KG1 (cell line): ENCODE data around the gene CDKAL1.
"Not testable (repeated sequence)": the region's sequence is repeated elsewhere in the genome, so short reads cannot be mapped to it uniquely, and the experiment has no call there.

Experiments
- DNase-seq: peaks from one replicate; lab custom pipeline; 2025; lab: John Stamatoyannopoulos, UW

CDKAL1 gene

DNA sequence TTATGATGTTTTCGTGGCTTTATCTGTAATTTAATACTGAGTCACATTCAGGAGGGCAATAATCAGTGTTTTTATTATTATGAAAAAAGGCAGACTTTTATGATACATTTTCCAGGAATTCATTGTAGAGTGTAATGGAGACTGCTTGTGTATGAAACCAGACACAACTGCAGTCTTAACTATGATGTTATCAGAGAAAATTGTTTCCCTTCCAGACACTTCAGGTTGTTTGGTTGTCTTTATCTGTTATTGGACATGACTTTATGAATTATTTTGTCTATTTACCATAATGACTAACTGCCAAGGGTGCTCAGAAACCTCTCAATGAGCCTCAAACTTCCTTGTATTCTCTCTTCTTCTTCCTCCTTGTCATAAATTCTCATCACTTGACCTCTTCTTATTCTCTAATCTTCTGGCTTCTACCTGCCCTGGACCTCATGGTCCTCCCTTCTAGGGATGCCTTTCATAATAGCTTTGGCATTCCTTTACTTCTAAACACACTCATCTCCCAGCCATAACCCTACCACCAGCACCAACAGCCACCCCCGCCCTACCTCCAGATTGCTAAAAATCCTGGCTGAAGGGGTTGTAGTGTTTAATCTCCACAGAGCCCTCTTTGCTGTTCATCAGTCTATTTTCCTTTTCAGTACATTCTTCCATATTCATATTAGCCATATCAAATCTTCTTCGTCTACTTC, 492.5 kb downstream of the CDKAL1 start:
- no peak for DNase-seq

DNA sequence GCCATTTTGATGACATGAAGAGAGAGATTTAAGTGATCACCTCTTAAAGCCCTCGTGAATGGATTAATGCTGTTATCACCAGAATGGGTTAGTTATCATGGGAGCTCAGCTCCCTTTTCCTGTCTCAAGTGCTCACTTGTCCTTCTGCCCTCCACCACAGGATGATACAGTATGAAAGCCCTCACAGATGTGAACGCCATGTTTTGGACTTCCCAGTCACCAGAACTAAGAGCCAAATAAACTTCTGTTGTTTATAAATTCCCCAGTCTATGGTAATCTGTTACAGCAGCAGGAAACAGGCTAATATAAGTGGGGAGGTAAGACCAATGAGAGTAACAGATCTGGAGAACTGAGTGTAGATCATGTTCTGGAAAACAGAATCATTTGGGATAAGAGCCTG, 493.2 kb downstream of the CDKAL1 start:
- no peak for DNase-seq

- DNase-seq: no peak
Measured at GRCh38 chr6:21031182-21031581, 496.9 kb downstream of the CDKAL1 start.

- no peak for DNase-seq
Measured at GRCh38 chr6:21033084-21033483, 498.8 kb downstream of the CDKAL1 start.

GRCh38 chr6:21033575-21034026, 499.3 kb downstream of the CDKAL1 start:
- no peak for DNase-seq

GRCh38 chr6:21034345-21034744, 500.1 kb downstream of the CDKAL1 start:
- DNase-seq: no peak

GRCh38 chr6:21037453-21037852, 503.2 kb downstream of the CDKAL1 start:
- DNase-seq: no peak

GRCh38 chr6:21039926-21040325, 505.7 kb downstream of the CDKAL1 start:
- no peak for DNase-seq

GRCh38 chr6:21045135-21045700, 511.0 kb downstream of the CDKAL1 start:
- no peak for DNase-seq

- no peak for DNase-seq
Measured at GRCh38 chr6:21046276-21046675, 512.0 kb downstream of the CDKAL1 start.

DNA sequence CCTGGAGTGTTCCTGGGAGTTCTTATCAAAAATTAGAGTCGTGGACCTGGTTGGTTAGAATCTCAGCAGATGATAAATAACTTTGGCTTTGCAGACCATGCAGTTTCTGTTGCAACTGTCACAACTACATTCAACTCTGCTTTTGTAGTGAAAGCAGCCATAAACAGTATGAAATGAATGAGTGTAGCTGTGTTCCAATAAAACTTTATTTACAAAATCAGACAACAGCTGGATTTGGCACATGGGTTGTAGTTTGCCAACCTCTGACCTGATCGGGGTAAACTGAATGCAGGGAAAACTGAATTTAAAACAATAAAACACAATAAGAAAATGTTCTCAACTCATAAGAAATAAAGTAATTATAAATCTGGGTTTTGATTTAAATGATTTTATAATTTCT, 513.8 kb downstream of the CDKAL1 start:
- DNase-seq: no peak

DNA sequence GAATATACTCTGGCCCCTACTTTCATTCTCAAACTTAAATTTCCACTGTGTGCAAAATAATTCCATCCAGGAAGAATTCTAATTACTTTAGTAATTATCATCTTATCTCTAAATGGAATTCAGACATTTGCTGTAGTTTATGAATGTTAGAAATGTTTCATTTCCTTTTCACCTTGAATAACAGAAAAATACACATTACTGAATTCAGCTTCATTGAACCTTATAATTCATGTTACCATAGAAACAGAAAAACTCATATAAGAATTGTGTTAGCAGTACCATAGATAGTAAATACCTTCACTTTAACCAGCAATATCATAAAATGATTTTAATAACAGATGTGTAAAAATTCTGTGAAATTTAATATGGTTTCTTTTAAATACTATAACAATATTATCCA, 514.9 kb downstream of the CDKAL1 start:
- DNase-seq: no peak

DNA sequence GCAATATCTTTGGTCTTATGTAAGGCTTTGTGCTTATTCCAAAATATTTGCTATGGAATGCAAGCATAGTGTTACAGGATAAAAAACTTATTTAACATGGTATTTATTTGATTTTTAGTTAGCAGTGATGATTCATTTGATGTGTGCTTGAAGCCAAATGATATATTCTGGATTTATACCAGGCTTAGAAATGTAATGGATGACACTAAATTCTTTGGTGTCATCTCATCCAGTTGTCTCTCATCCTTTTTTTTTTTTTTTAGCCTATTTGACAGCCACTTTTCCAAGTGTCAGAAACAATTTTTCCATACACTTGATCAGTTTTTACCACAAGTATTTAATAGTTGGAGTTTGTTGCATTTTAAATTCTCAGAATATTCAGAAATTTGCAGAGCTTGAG, 515.3 kb downstream of the CDKAL1 start:
- no peak for DNase-seq

DNA sequence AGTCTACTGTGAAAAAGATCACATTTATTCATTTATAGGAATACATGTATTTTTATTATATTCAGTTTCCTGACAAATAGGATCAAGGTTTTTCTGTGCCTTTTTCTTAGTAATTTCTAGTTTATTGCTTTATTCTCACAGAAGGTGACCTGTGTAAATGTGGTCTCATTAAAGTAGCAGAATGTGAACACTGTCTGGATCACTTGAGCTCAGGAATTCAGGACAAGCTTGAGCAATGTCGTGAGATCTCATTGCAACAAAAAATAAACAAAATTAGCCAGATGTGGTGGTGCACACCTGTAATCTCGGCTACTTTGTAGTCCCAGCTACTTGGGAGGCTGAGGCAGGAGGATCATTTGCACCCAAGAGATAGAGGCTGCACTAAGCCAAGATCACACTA, 516.7 kb downstream of the CDKAL1 start:
- DNase-seq: no peak

DNA sequence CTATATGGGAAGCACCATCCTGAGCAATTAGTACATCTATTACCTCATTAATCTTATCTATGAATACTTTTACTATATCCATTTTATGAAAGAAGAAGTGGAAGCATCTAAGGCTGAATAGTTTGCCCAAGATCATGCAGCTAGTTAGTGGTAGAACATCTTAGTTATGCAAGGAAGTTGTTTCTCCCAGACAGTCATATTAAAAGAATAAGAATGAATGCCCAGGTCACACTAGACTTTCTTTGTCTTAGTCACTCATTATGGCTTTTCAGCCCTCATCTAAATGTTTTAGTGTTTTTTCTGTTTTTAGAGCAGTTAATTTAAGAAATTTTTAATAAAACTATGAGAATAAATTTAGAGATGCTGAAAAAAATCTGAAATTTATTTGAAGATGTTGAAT, 517.5 kb downstream of the CDKAL1 start:
- DNase-seq: no peak

GRCh38 chr6:21053612-21054011, 519.4 kb downstream of the CDKAL1 start:
- DNase-seq: no peak

DNA sequence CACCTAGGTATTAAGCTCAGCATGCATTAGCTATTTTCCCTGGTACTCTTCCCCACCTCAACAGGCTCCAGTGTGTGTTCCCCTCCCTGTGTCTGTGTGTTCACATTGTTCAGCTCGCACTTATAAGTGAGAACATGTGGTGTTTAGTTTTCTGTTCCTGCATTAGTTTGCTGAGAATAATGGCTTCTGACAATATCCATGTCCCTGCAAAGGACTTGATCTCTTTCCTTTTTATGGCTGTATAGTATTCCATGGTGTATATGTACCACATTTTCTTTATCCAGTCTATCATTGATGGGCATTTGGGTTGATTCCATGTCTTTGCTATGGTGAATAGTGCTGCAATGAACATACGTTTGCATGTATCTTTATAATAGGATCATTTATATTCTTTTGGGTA, 521.2 kb downstream of the CDKAL1 start:
- not testable (repeated sequence) for DNase-seq

- DNase-seq: no peak
Measured at GRCh38 chr6:21061892-21062291, 527.6 kb downstream of the CDKAL1 start.

GRCh38 chr6:21064756-21065340, 530.6 kb downstream of the CDKAL1 start:
- no peak for DNase-seq

DNA sequence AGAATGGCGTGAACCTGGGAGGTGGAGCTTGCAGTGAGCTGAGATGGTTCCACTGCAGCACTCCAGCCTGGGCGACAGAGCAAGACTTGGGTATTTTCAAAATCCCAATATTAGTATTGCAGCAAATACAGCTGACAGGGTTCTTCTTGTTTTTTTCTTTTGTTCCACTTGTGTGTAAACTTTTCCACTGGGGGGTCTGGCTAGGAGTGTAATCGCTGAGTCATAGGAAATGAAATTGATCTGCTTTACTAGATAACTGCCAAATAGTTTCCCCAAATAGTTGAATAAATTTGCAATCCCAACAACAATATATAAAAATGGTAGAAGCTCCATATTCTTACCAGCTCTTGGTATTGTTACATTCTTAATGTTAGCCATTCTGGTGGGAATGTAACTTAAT, 533.3 kb downstream of the CDKAL1 start:
- DNase-seq: no peak

- no peak for DNase-seq
Measured at GRCh38 chr6:21070620-21071019, 536.4 kb downstream of the CDKAL1 start.

DNA sequence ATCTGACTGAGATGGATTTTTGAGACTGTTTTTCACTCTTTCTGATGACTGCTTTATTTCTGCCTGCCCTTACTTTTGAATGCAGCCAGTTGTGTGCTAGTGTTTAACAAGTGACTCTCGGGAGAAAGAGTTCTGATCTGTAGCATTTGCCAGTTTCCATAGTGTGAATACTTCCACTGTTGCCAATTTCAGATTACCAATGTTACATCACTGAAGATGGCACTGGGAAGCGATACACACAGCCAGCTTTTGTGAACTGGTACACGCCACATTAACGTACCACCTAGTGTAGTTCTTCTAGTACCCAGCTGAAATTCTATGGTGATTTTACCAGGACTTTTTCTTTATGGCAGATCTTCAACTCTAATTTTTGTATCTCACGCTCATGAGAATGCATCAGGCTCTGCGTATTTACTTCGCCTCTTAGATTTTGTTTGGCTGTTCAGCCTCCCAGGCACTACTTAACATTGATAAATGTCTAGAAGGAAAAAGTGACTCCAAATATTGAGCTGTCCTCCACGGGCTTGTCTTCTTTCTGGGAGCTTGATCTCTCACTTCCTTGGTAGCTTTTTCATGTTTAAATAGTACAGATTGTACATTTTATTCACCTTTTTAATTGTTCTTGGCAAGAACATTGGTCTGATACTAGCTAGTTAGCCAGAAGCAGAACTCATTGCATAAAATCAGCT, 537.7 kb downstream of the CDKAL1 start:
- no peak for DNase-seq

DNA sequence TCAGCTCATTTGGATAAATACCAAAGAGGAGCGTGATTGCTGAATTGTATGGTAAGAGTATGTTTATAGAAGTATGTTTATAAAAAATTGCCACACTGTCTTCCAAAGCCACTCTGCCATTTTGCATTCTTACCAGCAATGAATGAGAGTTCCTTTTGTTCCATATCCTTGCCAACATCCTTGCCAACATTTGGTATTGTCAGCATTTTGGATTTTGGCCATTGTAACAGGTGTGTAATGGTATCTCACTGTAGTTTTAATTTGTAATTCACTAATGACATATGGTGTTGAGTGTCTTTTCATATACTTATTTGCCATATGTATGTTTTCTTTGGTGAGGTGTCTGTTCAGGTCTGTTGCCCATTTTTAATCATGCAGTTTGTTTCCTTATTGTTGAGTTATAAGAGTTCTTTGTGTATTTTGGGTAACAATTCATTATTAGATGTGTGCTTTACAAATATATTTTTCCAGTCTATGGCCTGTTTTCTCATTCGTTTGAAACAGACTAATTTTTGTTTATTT, 539.1 kb downstream of the CDKAL1 start:
- no peak for DNase-seq
